Glutamatergic neuron (in vitro differentiated cells): ENCODE data around the gene PDCD6IP. TPM values are rescaled to one million over a fixed set of nuclear protein-coding genes. Genes with fewer than 3 reads are reported as not detected.

Source experiments
- DNase-seq: peaks from one replicate; pipeline ENCODE4 v3.0.0; 2022
- H3K27ac Mint-ChIP-seq: one replicate; pipeline ENCODE4 v1.8.0; 2020; ENCODE audit warnings: mild to moderate bottlenecking, mixed read lengths, inconsistent platforms; ENCODE audit not compliant: unreplicated experiment
- H3K27me3 Mint-ChIP-seq: one replicate; pipeline ENCODE4 v1.8.0; 2020; ENCODE audit warnings: mild to moderate bottlenecking, moderate library complexity, mixed read lengths, inconsistent platforms; ENCODE audit not compliant: unreplicated experiment
- H3K36me3 Mint-ChIP-seq: one replicate; pipeline ENCODE4 v1.8.0; 2020; ENCODE audit warnings: mild to moderate bottlenecking, mixed read lengths, inconsistent platforms; ENCODE audit not compliant: unreplicated experiment
- H3K4me1 Mint-ChIP-seq: one replicate; pipeline ENCODE4 v1.8.0; 2020; ENCODE audit warnings: mild to moderate bottlenecking, low read depth, mixed read lengths, inconsistent platforms; ENCODE audit not compliant: unreplicated experiment
- H3K4me3 Mint-ChIP-seq: one replicate; pipeline ENCODE4 v1.8.0; 2020; ENCODE audit warnings: mild to moderate bottlenecking, mixed read lengths, inconsistent platforms; ENCODE audit not compliant: unreplicated experiment
- H3K9me3 Mint-ChIP-seq: one replicate; pipeline ENCODE4 v1.8.0; 2020; ENCODE audit warnings: mild to moderate bottlenecking, moderate library complexity, mixed read lengths, inconsistent platforms; ENCODE audit not compliant: unreplicated experiment
- total RNA-seq: library from RNA; stranded (reverse); fragmentation: NEBNext Ultra II Directional; extraction: Animal tissue kit (Norgen Biotek cat#: 25700); gene quantifications from one replicate; pipeline ENCODE4 v1.2.1, GENCODE V29; 2021; ENCODE audit not compliant: unreplicated experiment
- TF ChIP-seq, protein P1 (sequence below): fragments of 200-600 bp; sonication (generic); IDR thresholded peaks from one replicate; pipeline ENCODE4 v1.5.0; 2021; ENCODE audit not compliant: partially characterized antibody, unreplicated experiment

Gene PDCD6IP
- total RNA-seq, 1 donor from 2014 or later, result 226 TPM

DNA sequence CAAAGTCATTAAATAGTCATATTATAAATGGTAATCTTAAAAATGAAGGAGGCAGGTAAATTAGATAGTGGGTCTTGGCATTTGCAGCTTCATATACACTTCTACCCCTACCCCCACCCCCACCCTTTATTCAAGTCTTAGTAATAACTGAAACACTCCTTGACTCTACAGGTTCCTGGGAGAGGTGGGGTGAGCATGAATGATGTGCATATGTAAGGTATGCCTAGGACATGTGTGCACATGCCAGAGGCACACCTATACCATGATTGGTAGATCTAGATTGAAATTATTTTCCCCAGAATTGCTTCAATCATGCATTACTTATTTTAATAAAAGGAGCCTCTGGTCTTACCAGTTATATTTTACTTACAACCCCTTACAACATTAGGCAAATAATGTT is 40.1 kb upstream of the PDCD6IP start:
- TF ChIP-seq, protein P1, sequence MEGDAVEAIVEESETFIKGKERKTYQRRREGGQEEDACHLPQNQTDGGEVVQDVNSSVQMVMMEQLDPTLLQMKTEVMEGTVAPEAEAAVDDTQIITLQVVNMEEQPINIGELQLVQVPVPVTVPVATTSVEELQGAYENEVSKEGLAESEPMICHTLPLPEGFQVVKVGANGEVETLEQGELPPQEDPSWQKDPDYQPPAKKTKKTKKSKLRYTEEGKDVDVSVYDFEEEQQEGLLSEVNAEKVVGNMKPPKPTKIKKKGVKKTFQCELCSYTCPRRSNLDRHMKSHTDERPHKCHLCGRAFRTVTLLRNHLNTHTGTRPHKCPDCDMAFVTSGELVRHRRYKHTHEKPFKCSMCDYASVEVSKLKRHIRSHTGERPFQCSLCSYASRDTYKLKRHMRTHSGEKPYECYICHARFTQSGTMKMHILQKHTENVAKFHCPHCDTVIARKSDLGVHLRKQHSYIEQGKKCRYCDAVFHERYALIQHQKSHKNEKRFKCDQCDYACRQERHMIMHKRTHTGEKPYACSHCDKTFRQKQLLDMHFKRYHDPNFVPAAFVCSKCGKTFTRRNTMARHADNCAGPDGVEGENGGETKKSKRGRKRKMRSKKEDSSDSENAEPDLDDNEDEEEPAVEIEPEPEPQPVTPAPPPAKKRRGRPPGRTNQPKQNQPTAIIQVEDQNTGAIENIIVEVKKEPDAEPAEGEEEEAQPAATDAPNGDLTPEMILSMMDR, result no peak
- DNase-seq, result no peak
- Mint-ChIP-seq H3K36me3 (no peaks in the 10 kb centered on the region), H3K27ac (no peak overlapping the region), H3K27me3 (no peaks in the 10 kb centered on the region), H3K9me3 (peaks cover 3% of the 10 kb centered on the region), H3K4me1 (no peaks in the 10 kb centered on the region), H3K4me3 (no peak overlapping the region)

DNA sequence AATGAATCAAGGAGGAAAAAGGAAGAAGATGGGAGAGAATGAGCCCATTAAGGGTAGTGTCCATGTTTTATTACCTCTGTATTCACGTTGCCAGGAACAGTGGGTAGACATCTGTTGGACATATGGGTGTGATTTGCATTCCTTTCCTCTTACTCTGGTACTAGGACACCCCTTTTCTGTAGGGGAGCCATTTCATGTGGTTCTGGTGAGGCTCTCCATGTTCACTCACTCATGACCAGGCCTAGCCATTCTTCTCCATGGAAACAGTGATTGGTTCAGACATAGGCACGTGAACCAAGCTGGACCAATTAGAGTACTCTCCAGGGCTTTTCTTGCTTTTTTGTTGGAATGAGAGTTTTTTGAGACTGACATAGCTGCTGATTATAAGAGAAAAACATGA is 39.6 kb upstream of the PDCD6IP start:
- Mint-ChIP-seq H3K9me3 (peaks cover 3% of the 10 kb centered on the region), H3K27ac (no peak overlapping the region), H3K4me3 (no peak overlapping the region), H3K27me3 (no peaks in the 10 kb centered on the region), H3K36me3 (no peaks in the 10 kb centered on the region), H3K4me1 (no peaks in the 10 kb centered on the region)
- no peak for DNase-seq
- TF ChIP-seq, protein P1, result no peak

DNA sequence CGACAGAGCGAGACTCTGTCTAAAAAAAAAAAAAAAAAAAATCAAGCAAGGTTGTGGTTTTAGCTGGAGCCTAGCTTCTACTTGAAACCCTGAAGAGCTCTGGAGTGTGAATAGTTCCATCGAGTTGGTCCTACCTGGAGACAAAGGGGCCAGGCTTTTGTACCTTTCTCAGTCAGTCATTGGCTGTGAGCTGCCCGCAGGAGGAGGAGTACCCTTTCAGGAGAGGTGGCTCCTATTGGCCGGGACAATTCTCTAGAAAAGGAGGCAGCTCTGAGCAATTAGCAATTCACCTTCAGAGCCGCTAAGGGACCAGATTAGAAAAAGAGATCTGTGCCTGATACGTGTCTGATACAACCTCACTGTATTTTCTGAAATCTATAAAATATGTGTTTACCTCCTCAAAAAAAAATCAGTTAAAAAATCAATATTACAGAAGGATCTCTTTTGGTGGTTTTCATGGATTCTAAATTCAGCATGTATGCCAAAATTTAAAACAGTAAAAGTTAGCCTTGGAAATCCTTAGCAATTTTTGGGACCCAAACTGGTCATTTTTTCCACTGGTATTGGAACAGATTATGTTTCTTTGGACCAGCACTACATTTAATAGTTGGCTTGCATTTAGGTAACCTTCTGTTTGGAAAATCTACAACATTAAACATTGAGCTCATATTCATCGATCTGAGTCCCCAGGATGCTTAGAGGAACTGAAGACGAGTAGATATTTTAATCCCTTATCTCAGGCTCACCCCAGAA is 29.7 kb upstream of the PDCD6IP start:
- Mint-ChIP-seq H3K27me3 (no peaks in the 10 kb centered on the region), H3K9me3 (no peaks in the 10 kb centered on the region), H3K4me1 (no peaks in the 10 kb centered on the region), H3K27ac (no peak overlapping the region), H3K36me3 (no peaks in the 10 kb centered on the region), H3K4me3 (no peak overlapping the region)
- DNase-seq, result no peak
- TF ChIP-seq, protein P1, result no peak

DNA sequence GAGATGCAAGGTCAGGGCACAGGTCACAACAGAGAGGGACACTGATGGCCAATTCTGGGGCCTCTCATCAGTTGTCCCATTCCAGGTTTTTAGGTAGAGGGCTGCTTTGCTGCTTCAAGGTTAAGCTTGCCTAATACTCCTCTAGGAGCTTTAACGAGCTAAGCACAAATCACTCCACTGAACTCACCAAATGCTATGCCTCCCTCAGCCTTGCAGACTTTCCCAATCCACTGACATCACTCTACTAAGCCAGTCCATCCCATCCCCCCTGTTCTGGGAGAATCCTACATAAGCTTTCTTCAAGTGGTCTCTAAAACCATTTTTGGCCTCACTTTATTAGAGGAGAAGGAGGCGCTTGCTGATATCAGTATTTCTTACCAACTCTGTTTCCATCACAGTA is 24.8 kb upstream of the PDCD6IP start:
- H3K4me1 Mint-ChIP-seq, result no peaks in the 10 kb centered on the region
- no peak overlapping the region for H3K27ac Mint-ChIP-seq
- no peak for DNase-seq
- TF ChIP-seq, protein P1, result no peak
- H3K27me3 Mint-ChIP-seq, result no peaks in the 10 kb centered on the region
- H3K9me3 Mint-ChIP-seq, result no peaks in the 10 kb centered on the region
- H3K4me3 Mint-ChIP-seq, result no peak overlapping the region
- H3K36me3 Mint-ChIP-seq, result no peaks in the 10 kb centered on the region

- H3K36me3 Mint-ChIP-seq, result no peaks in the 10 kb centered on the region
- no peak overlapping the region for H3K4me3 Mint-ChIP-seq
- TF ChIP-seq, protein P1, result no peak
- no peaks in the 10 kb centered on the region for H3K27me3 Mint-ChIP-seq
- DNase-seq, result no peak
- no peaks in the 10 kb centered on the region for H3K4me1 Mint-ChIP-seq
- no peaks in the 10 kb centered on the region for H3K9me3 Mint-ChIP-seq
- no peak overlapping the region for H3K27ac Mint-ChIP-seq
These were observed 23.1 kb upstream of the PDCD6IP start for GRCh38 chr3:33775363-33775762.
